Iris pigment epithelial cell (primary cell): Measurements from ENCODE around the gene CDC14A.
A peak's percentile ranks its signal among the peaks of the same experiment; 100 is the strongest.
"Not testable (repeated sequence)": the region's sequence is repeated elsewhere in the genome, so short reads cannot be mapped to it uniquely, and the experiment has no call there.

ENCODE experiments used
- DNase-seq: peaks from one replicate; pipeline ENCODE4 v3.0.0-alpha.2; 2011; ENCODE audit warnings: low read depth

Gene CDC14A

DNA sequence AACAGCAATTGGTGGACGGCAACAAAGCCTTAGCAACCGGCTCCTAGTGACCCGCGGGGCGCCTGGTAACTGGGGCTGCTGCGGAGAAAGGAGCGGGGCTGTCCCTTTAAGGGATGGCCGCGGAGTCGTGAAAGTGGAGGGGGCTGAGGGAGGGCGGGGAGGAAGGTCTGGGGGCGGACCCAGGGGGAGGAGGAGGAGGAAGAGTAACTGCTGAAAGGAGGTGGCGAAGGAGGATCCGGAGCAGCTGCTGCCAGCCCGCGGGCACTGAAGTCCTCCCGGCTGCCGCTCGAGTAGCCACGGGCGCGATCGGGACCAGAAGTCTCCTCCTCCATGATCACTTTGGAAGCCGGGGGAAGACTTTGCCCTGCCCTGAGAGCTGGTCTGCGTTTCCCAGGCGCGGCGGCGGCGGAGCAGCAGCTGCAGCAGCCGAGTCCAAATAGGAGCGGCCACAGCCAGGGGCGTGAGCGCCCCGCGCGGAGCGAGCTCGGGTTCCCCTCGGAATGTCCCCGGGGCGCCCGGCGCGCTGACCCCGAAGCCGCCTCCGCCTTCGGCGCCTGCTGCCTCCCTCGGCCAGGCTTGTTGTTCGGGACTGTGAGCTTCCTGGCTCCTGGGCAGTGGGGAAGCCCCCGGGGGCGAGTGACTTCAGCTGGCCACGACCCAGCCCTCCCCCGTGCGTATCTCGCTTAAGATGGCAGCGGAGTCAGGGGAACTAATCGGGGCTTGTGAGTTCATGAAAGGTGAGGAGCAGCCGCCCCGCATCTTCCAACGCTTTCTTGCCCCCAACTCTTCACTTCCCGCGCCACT is at the start of gene CDC14A:
TSS of gene CDC14A (plus strand) at position 240 of the 804 bp plus-strand sequence. CDS start at position 689, 449 bp downstream.
- DNase-seq = peak; percentile 97

DNA sequence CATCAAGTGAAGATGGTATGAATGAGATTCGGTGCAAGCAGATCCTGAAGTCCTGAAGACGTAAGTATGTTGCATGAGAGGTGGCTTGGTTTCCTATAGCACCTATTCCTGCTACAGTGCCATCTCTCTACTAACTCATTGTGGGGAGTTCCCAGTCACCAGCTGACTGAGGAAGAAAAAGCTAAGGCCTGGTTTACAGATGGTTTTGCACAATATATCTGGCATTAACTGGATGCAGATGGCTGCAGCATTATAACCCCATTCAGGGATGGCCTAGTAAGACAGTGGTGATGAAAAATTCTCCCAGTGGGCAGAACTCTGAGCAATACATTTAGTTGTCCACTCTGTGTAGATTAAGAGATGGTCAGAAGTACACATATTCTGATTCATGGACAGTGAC is 49.6 kb upstream of the CDC14A start:
- DNase-seq = no peak

DNA sequence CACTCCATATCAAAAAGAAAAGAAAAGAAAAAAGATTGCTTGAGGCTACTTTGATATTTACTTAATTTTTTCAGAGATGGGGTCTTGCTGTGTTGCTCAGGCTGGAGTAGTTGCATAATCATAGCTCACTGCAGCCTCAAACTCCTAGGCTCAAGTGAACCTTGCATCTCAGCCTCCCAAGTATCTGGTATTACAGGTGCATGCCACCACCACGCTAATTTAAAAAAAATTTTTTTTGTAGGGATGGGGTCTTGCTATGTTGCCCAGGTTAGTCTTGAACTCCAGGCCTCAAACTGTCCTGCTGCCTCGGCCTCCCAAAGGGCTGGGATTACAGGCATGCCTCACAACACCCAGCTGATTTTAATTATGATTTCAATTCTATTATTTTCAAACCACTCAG is 48.1 kb upstream of the CDC14A start:
- no peak for DNase-seq

DNA sequence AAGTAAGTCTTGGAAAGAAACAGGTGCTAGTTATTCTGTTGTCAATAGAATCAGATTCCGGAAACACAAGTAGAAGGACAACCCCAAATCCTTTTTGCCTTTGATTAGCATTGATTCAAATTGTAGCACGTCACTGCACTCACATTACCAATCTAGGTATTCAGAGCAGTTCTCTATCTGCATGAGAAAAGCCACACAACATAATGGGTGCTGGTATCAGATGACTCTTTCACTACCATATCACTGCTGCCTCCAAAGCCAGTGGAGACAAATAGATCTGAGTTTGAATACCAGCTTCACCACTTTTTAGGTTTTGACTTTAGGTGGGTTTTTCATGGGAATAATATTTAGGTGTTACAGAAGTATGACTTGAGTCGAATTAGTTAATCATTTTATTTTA is 47.4 kb upstream of the CDC14A start:
- DNase-seq = no peak

- DNase-seq = no peak
These were observed 46.4 kb upstream of the CDC14A start for GRCh38 chr1:100305954-100306353.

DNA sequence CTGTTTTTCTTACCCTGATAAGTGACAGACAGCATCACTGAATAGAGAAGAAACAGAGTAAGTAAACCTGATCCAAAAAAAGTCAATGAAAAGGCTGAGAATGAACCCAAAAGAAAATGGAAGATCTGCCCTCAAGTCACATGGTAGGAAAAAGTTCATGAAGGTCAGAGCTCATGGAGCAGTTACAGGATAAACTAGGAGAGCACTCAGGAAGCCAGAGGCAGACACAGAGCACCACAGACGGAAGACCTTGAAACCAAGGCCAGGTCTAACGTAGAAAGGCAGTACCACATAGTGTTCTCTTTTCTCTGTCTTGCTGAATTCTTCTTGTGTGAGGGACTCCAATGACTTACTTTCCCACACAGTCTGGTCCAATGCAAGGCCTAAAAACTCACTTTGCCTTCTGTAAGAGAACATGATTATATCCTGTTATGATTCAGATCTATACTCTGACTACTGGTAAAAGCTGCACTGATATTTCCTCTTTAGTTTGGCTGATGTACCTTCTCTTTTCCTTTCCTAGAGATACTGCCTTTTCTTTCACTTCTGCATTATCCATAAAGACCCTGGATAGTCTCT is 45.5 kb upstream of the CDC14A start:
- DNase-seq = no peak

- DNase-seq = peak; percentile 64
These were observed 43.5 kb upstream of the CDC14A start for GRCh38 chr1:100308777-100309176.

DNA sequence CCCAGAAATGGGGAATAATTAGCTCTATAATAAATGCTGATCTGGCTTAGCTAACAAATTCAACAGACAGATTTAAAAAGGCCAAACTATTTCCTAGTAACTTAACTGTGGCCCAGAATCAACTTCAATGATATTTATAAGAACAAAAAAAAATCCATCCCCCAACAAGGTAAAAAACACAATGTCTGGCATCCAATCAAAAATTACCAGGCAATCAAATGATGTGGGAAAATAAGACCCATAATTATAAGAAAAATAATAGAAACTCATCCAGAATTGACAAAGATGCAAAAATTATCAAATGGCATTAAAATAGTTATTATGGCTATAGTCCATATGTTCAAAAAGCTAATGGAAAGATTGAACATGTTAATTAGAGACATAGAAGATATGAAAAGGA is 42.4 kb upstream of the CDC14A start:
- DNase-seq = no peak

DNA sequence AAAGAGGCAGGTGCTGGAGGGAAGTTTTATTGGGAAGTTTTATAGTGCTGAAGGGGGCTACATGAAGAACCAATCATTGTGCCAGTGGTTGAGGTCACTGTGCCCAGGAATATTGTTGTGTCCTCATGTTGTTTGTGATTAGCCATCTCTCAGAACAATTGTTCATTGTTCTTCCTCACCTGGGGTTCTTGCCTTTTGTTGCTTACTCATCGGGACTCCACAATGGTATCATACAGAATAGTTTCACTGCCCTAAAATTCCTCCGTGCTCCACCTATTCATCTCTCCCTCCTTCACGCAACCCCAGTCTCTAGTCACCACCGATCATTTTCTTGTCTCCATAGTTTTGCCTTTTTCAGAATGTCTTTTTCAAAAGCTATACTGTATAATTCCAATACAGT is 38.9 kb upstream of the CDC14A start:
- DNase-seq = no peak

- no peak for DNase-seq
These were observed 35.7 kb upstream of the CDC14A start for GRCh38 chr1:100316622-100317021.

DNA sequence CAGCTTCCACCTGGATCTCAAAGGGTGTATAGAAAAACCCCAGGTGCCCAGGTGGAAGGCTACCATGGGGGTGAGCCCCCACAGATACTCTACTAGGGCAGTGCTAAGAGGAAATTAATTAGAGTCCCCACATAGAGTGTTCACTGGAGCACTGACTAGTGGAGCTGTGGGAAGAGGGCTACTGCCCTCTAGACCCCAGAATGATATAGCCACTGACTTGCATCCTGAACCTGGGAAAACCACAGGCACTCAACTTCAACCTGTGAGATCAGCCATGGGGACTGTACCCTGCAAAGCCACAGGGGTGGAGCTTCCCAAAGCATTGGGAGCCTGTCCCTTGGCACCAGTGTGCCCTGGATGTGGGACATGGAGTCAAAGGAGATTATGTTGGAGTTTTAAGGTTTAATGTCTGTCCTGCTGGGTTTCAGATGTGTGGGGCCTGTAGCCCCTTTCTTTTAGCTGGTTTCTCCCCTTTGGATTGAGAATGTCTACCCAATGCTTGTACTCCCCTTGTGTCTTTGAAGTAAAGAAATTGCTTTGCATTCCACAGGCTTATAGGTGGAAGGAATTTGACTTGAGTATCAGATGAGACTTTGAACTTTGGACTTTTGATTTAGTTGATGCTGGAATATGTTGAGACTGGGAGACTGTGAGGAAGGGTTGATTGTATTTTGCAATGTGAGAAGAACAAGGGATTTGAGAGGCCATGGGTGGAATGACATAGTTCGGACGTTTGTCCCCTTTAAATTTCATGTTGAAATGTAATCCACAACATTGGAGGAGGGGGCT is 31.8 kb upstream of the CDC14A start:
- DNase-seq = no peak

GRCh38 chr1:100321100-100321493 is 31.2 kb upstream of the CDC14A start:
- DNase-seq = no peak

DNA sequence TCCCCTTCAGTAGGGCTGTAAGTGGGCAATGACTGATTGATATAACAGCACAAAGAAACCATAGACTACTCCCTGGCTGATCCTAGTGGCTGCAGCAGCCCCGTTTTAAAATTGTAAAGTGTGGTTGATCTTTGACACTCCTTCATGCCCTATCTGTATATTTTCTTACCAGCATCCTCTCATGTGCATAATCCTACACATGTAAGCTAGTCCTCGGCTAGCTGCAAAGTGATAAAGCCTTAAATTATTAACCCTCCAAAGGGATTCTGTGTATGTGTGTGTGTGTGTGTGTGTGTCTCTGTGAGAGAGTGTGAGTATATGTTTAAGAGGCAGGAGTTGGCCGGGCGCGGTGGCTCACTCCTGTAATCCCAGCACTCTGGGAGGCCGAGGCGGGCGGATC is 30.8 kb upstream of the CDC14A start:
- DNase-seq = no peak

GRCh38 chr1:100322436-100323211 is 29.7 kb upstream of the CDC14A start:
- peak; percentile 63 for DNase-seq

GRCh38 chr1:100323419-100324106 is 28.7 kb upstream of the CDC14A start:
- peak; percentile 26 for DNase-seq

DNA sequence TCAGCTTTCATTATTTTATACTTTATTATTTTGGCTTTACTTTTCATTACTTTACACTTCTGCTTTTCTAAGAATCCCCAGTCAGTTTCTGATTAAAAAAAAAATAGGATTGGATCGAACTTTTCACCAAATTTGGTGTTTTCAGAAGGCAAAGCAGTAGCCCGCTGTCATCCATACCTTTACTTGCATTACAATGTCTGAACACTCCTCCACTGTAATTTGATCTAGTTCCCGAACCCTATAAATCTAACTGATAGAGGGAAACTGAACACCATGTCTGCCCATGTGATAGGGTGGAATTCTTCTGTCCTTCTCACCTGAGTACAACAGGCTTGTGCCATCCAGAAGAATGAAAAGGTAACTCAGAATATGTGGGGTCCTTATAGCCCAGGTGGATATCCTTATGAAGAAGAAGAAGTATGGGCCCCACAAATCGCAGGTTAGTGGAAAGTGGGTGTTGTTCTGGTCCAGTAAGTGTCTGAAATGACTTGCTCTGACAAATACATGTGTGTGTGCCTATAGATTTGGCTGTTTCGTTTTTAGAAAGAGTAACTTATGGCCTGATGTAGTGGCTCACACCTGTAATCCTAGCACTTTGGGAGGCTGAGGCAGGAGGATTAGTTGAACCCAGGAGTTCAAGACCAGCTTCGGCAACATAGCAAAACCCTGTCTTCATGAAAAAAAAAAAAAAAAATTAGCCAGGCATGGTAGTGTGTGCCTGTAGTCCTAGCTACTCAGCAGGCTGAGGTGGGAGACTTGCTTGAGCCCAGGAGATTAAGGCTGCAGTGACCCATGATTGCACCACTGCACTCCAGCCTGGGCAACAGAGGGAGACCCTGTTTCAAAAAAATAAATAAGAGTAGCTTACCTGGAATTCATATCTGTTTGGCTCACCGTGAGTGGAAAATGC is 26.6 kb upstream of the CDC14A start:
- no peak for DNase-seq

DNA sequence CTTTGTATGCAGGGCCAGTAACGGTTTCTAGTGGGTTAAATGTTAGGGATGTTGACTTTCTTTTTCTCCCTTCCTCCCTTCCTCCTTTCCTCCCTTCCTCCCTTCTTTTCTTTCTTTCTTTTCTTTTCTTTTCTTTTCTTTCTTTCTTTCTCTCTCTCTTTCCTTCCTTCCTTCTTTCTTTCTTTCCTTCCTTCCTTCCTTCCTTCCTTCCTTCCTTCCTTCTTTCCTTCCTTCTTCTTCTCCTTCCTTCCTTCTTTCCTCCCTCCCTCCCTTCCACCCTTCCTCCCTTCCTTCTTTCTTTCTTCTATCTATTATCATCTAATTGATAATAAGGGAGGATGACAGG is 26.0 kb upstream of the CDC14A start:
- DNase-seq = not testable (repeated sequence)

DNA sequence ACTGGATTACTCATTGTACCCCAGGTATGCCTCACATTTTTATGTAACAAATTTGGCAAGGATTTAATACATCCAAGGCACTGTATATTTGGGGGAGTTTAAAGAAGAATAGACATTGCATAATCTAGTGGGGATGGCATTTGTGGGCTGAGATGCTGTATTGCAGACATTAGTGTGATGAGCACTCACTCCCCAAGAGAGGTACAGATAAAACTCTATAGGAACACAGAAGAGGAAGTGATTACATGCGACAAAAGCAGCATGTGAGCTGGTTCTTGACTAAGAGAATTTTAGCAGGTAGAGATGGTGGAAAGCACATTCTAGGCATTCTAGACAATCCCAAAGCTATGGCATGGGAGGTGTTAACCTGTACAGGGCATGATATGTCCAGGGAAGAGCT is 24.2 kb upstream of the CDC14A start:
- DNase-seq = no peak

DNA sequence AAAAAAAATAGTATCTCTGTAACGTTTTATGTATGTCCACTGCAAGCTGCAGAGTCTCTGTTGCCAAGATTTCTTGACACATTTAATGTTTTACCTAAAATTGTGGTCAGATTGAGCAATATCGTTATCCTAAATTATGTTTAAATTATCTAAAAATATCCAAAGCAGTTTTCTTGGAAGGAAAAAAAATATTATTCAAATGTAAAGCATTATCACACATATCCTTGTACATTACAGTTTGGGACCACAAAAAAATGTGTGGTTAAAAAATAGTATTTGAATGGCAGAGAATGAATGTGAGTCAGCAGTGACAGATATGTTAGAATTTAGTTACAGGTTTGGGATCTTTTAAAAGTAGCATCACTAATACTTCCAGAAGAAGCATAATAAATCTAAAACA is 21.2 kb upstream of the CDC14A start:
- DNase-seq = not testable (repeated sequence)

- DNase-seq = no peak
These were observed 20.0 kb upstream of the CDC14A start for GRCh38 chr1:100332331-100332730.

- DNase-seq = no peak
These were observed 16.9 kb upstream of the CDC14A start for GRCh38 chr1:100335436-100335835.
